GM08714 (cell line): ENCODE results near the gene RIGI.
A peak's percentile ranks its signal among the peaks of the same experiment; 100 is the strongest.
"Not testable (repeated sequence)": the region's sequence is repeated elsewhere in the genome, so short reads cannot be mapped to it uniquely, and the experiment has no call there.

ENCODE experiments used
- H3K4me3 ChIP-seq: fragments of 200-500 bp; sonication (Bioruptor generic); 2 replicates; pipeline ENCODE4 v1.5.1; 2014; ENCODE audit warnings: mild to moderate bottlenecking, low read length, inconsistent platforms
- ZNF274 ChIP-seq: IDR thresholded peaks from 2 replicates; pipeline ENCODE4 v1.6.1; 2012; ENCODE audit warnings: mild to moderate bottlenecking, low read depth, low read length

RIGI gene

DNA sequence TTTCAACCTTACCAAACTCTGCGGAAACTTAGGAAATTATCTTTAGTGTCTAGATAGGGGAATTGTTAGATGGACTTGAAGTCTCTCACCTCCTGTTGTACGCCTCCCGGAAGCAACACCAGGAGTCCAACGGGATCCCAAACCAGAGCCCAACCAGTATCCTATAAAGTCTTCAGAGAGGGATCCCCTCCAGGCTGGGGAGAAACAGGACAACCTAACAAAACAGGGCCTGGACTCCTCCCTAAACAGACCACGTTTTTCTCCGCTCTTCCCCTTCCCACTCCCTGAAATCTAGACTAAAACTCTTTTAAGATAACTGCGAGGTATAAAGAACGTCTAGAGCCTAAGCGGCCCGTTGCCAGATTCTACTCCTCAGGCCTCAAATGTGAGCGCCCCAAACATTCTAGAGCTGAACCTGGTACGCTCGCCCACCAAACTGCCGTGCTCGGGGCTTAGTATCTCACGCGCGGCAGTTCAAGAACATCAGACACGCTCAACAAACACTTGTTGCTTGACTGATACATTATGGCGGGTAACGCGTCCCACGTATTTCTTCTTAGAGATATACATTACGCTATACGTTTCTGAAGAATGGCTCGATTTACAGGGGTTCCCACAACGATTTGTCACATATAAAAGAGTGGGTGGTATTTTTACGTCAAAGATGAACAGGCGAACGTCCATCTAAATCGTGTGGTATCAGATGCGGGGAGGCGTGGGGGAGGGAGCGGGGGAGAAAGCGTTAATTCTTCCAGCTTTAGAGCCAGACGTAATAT lies 25.5 kb upstream of the RIGI start:
- no peak for TF ChIP-seq ZNF274
- peak overlapping the region; percentile 88 for H3K4me3 ChIP-seq

DNA sequence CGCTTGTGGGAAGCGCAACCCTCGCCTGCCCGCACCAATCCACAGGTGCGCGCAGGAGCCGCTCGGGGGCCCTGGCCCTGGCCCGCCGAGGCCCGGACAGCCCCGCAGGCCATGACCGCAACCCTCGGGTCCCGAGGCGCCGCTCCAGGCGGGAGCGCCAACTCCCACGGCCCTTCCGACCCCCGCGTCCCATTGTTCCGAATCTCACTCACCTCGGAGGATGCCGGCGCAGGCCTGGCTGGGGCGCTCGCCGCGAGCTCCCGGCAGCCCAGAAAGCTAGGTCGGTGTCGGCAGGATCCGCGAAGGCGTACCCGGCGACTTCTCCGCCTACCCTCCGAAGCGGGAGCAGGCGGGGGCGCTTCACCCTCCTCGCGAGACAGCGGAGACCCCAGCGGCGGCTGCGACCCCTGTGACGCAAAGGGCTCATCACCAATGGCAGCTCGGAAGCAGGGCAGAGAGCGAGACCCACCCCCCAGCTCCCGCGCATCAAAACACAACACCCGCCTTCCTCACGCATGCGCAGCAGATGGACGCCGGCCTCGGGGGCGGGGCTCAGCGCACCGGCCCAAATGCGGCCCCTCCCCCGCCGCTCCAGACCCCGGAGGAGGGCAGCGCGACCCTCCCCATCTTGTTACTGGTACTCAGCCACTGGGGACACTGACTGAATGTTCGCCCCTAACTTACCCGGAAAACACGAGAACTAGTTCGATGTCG lies 24.7 kb upstream of the RIGI start:
- no peak for TF ChIP-seq ZNF274

DNA sequence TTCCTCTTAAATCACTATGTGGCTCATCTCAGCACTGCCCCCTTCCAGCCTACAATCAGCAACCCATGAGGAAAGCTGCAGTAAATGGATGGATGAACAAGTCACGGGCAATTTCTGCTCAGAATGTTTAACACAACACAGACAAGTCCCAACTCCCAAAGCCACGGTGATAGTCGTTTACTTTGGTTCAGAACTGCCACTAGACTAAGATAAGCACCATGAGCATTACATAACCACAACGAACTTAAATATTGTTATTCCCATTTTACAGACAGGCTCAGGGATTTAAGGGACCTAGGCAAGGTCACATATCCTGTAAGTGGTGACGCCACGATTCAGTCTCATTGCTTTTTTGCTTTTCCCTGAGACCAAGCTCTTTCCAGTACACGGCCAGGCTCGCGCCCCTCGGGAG lies 24.2 kb upstream of the RIGI start:
- H3K4me3 ChIP-seq: peak overlapping the region; percentile 88

More for the DNA sequence above, 24.7 kb upstream of the RIGI start:
- peak overlapping the region; percentile 88 for H3K4me3 ChIP-seq

DNA sequence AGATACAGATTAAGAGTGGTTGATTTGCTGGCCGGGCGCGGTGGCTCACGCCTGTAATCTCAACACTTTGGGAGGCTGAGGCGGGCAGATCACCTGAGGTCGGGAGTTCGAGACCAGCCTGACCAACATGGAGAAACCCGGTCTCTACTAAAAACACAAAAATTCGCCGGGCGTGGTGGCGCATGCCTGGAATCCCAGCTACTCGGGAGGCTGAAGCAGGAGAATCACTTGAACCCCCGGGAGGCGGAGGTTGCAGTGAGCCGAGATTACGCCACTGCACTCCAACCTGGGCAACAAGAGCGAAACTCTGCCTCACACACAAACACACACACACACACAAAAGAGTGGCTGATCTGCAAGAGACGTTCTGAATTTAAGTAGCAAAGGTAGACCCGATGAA lies 22.2 kb upstream of the RIGI start:
- H3K4me3 ChIP-seq: not testable (repeated sequence)

More for the DNA sequence above, 24.2 kb upstream of the RIGI start:
- TF ChIP-seq ZNF274: no peak

DNA sequence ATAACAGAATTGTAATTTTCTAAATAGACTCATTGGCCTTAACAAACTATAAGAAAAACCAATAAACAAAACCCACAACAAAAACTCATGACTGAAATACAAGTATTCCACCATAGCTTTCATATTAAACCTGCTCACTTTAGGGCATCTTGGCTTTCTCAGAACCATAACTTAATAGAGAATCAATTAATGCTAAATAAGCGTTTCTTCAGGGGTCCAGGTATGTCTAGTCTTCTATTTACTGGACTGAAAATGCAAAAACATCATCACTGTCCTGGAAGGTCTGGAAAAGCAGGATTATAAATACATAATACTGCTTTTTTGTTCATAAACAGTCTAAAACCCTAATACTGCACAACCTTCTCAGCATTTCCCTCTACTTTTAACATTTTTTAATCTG lies 19.9 kb upstream of the RIGI start:
- TF ChIP-seq ZNF274: no peak

DNA sequence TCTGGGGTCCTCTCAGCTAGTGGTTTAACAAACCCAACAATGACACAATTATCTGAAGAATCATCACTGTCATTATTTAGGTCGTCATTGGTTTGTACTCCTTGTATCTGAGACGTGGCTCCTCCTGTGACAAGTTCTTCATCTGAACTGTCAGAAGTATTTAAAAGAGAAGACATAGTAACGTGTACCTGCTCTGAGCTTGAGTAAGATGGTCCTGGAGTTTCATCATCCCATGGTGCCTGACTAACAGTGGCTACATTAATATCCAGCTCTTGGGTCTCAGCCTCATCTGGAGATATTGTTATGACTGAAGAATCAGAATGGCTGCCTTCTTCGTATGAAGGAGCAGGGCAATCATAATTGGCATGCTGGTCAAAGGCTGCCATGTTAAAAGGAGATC lies 17.1 kb upstream of the RIGI start:
- H3K4me3 ChIP-seq: no peak overlapping the region
- no peak for TF ChIP-seq ZNF274

More for the DNA sequence above, 19.9 kb upstream of the RIGI start:
- no peak overlapping the region for H3K4me3 ChIP-seq

DNA sequence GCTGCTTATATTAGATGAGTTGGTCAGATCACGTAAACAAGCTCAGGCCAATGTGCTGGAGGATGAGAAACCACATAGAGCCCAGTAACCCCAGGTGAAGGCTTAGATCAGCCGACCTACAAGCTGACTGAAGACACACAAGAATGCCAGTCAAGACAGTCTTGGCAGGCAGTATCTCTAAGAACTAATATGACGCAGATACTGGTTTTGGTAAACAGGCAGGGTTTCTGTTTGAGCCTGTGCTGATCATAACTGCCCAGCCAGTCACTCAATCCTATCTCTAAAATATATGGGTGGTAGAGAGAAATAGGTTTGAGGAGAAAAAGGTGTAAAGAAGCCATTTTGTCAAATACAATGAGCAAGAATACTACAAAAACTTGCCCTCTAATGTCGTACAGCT lies 7.8 kb upstream of the RIGI start:
- TF ChIP-seq ZNF274: no peak
- H3K4me3 ChIP-seq: no peak overlapping the region

DNA sequence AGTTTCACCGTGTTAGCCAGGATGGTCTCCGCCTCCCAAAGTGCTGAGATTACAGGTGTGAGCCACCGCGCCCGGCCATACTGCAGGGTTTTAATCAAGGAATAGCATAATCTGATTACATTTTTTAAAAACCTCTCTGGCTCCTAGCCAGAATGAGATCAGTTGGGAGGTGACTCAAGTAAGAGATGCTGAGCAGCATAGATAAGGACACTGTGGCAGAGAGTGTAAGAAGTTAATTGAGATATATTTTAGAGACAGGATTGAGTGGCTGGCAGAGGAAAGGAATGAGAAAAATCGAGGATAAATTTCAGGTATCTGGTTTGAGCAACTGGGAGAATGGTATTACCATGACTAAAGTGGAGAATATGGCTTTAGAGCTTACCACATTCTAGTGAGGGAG lies 7.3 kb upstream of the RIGI start:
- no peak for TF ChIP-seq ZNF274
- no peak overlapping the region for H3K4me3 ChIP-seq

DNA sequence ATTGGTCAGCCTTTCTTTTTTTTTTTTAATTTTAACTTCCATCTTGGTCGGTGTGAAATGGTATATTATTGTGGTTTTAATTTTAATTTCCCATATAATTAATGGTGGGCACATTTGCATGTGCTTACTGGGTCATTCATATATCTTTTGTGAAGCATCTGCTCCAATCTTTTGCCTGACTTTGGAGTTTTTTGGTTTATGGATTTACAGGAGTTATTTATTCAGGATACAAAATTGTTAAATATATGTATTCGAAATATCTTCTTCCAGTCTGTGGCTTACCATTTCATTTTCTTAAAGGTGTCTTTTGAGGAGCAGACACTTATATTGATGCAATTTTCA lies 682 bp upstream of the RIGI start:
- H3K4me3 ChIP-seq: peak overlapping the region; percentile 82

DNA sequence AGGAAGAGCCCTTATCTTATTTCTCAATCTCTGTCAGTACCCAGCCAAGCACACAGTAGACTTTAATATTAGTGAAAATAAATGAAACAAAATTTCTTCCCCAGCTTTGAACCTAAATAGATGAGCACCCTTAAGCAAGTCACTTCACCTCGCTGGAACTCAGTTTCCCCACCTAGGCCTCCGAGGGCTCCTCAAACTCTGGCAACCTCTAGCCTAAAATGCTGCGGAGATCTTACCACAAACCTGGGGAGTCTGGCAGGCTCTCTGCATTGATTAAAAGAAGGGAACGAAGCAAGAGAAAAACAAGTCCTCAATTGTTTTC lies 326 bp downstream of the RIGI start:
- TF ChIP-seq ZNF274: no peak
- H3K4me3 ChIP-seq: peak overlapping the region; percentile 82

More for the DNA sequence above, 682 bp upstream of the RIGI start:
- no peak for TF ChIP-seq ZNF274

DNA sequence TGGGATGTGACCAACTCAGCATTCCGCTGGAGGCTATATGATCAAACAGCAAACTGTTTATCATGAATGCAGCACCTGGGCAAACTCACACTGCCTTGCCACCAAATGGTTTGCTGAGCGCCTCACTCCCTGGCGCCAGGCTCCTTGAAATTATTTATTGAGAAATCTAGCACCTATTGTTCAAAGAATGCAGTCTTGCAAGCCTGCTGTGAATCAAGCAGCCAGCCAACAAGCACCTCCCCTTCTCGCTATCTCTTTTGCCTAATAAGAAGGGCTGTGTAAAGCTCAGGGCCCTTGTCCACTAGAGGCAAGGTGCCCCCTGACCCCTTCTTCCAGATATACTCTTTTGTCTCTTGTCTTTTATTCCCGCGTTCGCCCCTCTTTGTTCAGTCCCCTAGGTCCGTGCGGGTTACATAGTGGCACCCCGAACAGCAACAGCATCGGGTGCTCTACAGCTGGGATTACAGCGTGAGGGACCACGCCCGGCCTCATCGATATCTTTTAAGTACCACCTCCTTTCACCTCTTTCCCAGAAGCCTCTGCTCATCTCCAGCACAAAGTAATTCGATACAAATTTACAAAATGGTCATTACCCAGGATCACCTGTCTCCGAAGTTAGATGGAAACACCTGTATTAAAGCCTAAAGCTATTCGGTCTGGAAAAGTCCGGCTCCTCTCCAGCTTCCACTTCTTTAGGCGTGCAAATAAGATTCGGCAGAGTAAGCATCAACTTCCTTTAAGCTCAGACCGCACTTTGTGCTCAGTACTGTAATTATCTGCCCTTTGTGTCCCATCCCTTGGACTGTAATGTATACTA lies 896 bp downstream of the RIGI start:
- TF ChIP-seq ZNF274: no peak
- H3K4me3 ChIP-seq: peak overlapping the region; percentile 82

DNA sequence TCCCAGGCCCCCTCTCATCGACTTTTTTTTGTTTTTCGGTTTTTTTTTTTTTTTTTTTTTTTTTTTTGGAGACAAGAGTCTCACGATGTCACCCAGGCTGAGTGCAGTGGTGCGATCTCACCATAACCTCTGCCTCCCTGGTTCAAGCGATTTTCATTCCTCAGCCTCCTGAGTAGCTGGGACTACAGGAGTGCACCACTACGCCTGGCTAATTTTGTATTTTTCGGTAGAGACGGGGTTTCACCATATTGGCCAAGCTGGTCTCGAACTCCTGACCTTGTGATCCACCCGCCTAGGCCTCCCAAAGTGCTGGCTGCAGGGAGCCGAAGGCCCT lies 1.5 kb downstream of the RIGI start:
- H3K4me3 ChIP-seq: not testable (repeated sequence)

DNA sequence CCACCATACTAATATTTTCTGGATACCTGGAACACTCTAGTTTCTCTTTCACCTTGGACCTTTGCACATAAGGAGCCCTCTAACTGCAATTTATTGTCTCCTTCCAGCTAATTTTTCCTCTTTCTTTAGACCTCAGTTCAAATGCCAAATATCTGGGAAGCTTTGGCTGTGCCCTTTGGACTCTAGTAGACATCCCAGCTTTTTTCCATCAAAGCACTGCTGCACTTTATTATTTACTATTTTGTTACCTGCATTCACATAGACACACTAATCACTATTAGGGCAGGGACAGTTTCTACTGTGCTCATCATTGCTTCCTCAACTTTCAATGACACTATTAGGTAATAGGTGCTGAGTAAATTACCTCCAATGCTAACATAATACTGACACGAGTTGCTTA lies 2.1 kb downstream of the RIGI start:
- no peak overlapping the region for H3K4me3 ChIP-seq
- TF ChIP-seq ZNF274: no peak

DNA sequence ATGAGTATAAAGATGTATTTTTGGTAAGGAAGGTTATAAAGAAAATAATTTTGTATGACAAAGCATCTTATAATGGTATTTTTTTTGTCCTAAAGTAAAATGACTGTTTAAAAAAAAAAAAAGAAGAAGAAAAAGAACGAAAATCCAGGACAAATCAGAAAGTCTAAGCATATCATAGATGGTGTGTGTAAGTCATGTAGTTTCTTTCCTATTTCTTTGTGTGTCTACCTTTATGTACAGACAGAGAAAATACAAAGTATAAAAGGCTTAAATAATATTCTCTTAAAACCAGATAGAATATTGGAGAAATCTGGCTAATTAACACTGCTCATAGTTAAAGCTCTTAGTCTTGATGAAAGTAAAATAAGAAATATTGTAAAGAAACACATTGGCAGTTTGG lies 7.7 kb downstream of the RIGI start:
- TF ChIP-seq ZNF274: no peak
- no peak overlapping the region for H3K4me3 ChIP-seq

DNA sequence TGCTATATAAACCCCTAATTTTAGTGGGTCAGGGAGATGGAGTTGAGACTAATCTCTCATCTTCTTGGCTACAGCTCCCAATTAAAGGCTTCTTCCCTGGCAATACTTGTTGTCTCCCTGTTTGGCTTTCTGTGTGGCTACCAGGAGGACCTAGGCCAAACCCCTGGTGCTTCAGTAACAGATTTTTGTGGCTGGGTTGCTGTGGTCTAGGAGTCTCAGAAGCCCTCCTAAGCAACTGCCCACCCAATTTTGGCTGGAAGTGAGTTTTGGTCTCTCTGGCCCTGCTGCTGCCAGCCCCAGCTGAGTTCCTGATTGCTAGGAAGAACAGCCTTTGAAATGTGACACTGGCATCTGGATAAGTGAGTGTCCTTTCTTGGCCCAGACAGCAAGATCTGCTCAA lies 9.8 kb downstream of the RIGI start:
- no peak for TF ChIP-seq ZNF274

More for the DNA sequence above, 9.8 kb downstream of the RIGI start:
- no peak overlapping the region for H3K4me3 ChIP-seq
